CD14-positive monocyte (primary cell): ENCODE data around the gene SLC22A12. TPM values are rescaled to one million over a fixed set of nuclear protein-coding genes. Genes with fewer than 3 reads are reported as not detected.

Experiments
- DNase-seq, 3 donors: peaks; one replicate each; pipeline ENCODE4 v3.0.0-alpha.2; 2011 to 2022
- H2AFZ ChIP-seq: 2 replicates; pipeline ENCODE4 v1.6.0; 2012; ENCODE audit warnings: mild to moderate bottlenecking, low read depth, low read length, inconsistent platforms; ENCODE audit not compliant: insufficient read depth, poor library complexity, severe bottlenecking
- H3K27ac ChIP-seq, 2 donors: 1 replicate in 1 of 2; 2 replicates in 1 of 2; pipeline ENCODE4 v1.5.1; 2012 to 2013; ENCODE audit warnings: low read length in 2 of 2, control low read depth in 1 of 2, inconsistent platforms in 1 of 2, low read depth in 1 of 2, mild to moderate bottlenecking in 1 of 2
- H3K27me3 ChIP-seq, 2 donors: one replicate each; pipeline versions ENCODE4 v1.6.0 to v1.6.1; 2011 to 2013; ENCODE audit warnings: low read length in 2 of 2; ENCODE audit not compliant: control insufficient read depth in 2 of 2, insufficient read depth in 2 of 2
- H3K36me3 ChIP-seq, 2 donors: replicated peaks in 1 of 2; 1 replicate in 1 of 2; 2 replicates in 1 of 2; pipeline versions ENCODE4 v1.5.1 to v1.6.1; 2012 to 2013; ENCODE audit warnings: low read length in 2 of 2, control low read depth in 1 of 2, inconsistent platforms in 1 of 2, mild to moderate bottlenecking in 1 of 2; ENCODE audit not compliant: insufficient read depth in 2 of 2, control insufficient read depth in 1 of 2
- H3K4me1 ChIP-seq, 2 donors: 1 replicate in 1 of 2; 2 replicates in 1 of 2; pipeline versions ENCODE4 v1.5.1 to v1.6.1; 2012 to 2013; ENCODE audit warnings: low read length in 2 of 2, control low read depth in 1 of 2, inconsistent platforms in 1 of 2, mild to moderate bottlenecking in 1 of 2, moderate library complexity in 1 of 2; ENCODE audit not compliant: insufficient read depth in 2 of 2, control insufficient read depth in 1 of 2
- H3K4me2 ChIP-seq: replicated peaks from 2 replicates; pipeline ENCODE3; 2012; ENCODE audit warnings: low read length, moderate library complexity, mild to moderate bottlenecking; ENCODE audit not compliant: poor library complexity, severe bottlenecking; ENCODE audit errors: extremely low read depth
- H3K4me3 ChIP-seq, 3 experiments: fragments of 200-600 bp in 1 of 3; sonication (generic) in 1 of 3; replicated peaks in 1 of 3; 1 replicate in 2 of 3; 2 replicates in 1 of 3; pipeline ENCODE4 v1.5.1; 2011 to 2013; ENCODE audit warnings: low read length in 3 of 3, mild to moderate bottlenecking in 3 of 3, control low read depth in 2 of 3, low read depth in 2 of 3, inconsistent platforms in 1 of 3, moderate library complexity in 1 of 3
- H3K79me2 ChIP-seq: 2 replicates; pipeline ENCODE4 v1.6.0; 2012; ENCODE audit warnings: mild to moderate bottlenecking, control low read depth, inconsistent platforms, low read length, moderate library complexity; ENCODE audit not compliant: insufficient read depth
- H3K9ac ChIP-seq: 2 replicates; pipeline ENCODE4 v1.6.0; 2017; ENCODE audit warnings: low read length, mild to moderate bottlenecking; ENCODE audit not compliant: insufficient read depth, poor library complexity, severe bottlenecking
- H3K9me3 ChIP-seq, 2 donors: replicated peaks in 1 of 2; 1 replicate in 1 of 2; 2 replicates in 1 of 2; pipeline versions ENCODE4 v1.5.1 to v1.6.1; 2012 to 2013; ENCODE audit warnings: low read length in 2 of 2, control low read depth in 1 of 2; ENCODE audit not compliant: control insufficient read depth in 1 of 2, insufficient read depth in 1 of 2
- H4K20me1 ChIP-seq: 2 replicates; pipeline ENCODE4 v1.6.0; 2012; ENCODE audit warnings: mild to moderate bottlenecking, low read length, control low read depth, moderate library complexity; ENCODE audit not compliant: insufficient read depth
- H3K27ac Mint-ChIP-seq, 7 donors: one replicate each; pipeline ENCODE4 v1.8.0; 2020; ENCODE audit warnings: mild to moderate bottlenecking in 7 of 7, mixed read lengths in 7 of 7, moderate library complexity in 6 of 7, inconsistent platforms in 2 of 7
- H3K27me3 Mint-ChIP-seq, 3 donors: one replicate each; pipeline ENCODE4 v1.8.0; 2021 to 2022; ENCODE audit warnings: low read depth in 3 of 3, mild to moderate bottlenecking in 3 of 3, mixed read lengths in 3 of 3, moderate library complexity in 3 of 3, inconsistent platforms in 1 of 3
- H3K36me3 Mint-ChIP-seq, 2 donors: one replicate each; pipeline ENCODE4 v1.8.0; 2020; ENCODE audit warnings: mixed read lengths in 2 of 2, inconsistent platforms in 1 of 2, mild to moderate bottlenecking in 1 of 2
- H3K4me1 Mint-ChIP-seq: one replicate; pipeline ENCODE4 v1.8.0; 2020; ENCODE audit warnings: mild to moderate bottlenecking, mixed read lengths
- H3K4me3 Mint-ChIP-seq, 2 donors: one replicate each; pipeline ENCODE4 v1.8.0; 2020; ENCODE audit warnings: mild to moderate bottlenecking in 2 of 2, mixed read lengths in 2 of 2, moderate library complexity in 1 of 2
- H3K9me3 Mint-ChIP-seq, 7 donors: one replicate each; pipeline ENCODE4 v1.8.0; 2020 to 2022; ENCODE audit warnings: mixed read lengths in 7 of 7, mild to moderate bottlenecking in 6 of 7, moderate library complexity in 6 of 7, inconsistent platforms in 2 of 7
- WGBS: methylation state at CpG from one replicate; pipeline ENCODE4 v1.1.5; 2013; ENCODE audit warnings: missing lambda C conversion rate; ENCODE audit not compliant: insufficient coverage; 5-methylcytosine and 5-hydroxymethylcytosine counted together
- intact Hi-C, 2 donors: fragments of 100-400 bp; cut with micrococcal nuclease; formaldehyde crosslinking; loops; one replicate each; pipeline versions ENCODE4 v1.15.0 to v1.15.1; 2023
- polyA plus RNA-seq, 3 donors: library from polyadenylated mRNA; depleted of rRNA in 1 of 3; unstranded in 2 of 3; stranded (reverse) in 1 of 3; fragments of 300-500 nt in 2 of 3; fragments of >200 nt in 1 of 3; fragmentation: Illumina TruSeq in 2 of 3; gene quantifications; 1 replicate in 2 of 3; 2 replicates in 1 of 3; pipeline ENCODE4 v1.2.3, GENCODE V29; 2012 to 2021
- TF ChIP-seq, protein P1 (sequence below): fragments of 200-600 bp; IDR thresholded peaks from one replicate; pipeline ENCODE4 v1.8.0; 2022; ENCODE audit warnings: antibody characterized with exemption, mild to moderate bottlenecking

Gene SLC22A12
- polyA plus RNA-seq, 3 donors = not detected

DNA sequence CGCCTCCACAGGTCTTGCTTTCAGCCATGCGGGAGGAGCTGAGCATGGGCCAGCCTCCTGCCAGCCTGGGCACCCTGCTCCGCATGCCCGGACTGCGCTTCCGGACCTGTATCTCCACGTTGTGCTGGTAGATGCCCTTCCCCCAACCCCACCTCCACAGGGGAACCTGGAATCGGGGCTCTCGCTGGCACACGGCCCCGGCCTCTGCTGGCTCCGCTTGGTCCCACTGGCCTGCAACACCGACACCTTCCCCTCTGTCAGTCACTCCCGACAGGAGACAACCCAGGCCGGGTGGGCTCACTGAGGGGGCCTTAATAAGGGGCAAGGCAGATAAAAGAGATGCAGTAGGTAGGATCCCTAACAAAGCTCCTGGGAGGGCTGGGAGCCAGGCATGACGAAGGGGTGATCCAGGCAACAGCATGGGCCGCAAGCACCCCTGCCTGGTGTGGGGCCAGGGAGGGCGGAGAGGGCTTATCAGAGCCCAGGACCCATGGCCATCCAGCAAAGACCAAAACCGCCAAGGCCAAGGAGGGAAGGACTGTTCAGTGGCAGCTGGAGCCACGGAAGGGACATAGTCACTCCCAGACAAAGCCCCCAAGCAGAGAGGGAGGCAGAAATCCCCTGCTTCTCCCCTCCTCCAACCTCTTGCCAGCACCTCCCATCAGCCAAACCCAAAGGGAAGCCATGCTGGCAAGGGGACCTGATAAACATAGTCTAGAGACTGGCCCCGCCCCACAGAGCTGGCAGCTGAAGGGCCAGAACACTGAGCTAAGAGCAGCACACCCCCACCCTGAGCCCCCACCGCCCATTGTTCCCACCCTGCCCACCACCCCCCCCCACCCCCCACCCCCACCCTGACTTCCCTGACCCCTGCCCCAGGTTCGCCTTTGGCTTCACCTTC is 8.0 kb downstream of the SLC22A12 start:
- no peaks in the 10 kb centered on the region for H3K36me3 ChIP-seq
- no peak overlapping the region for H3K4me3 ChIP-seq
- no peaks in the 10 kb centered on the region for H3K9me3 ChIP-seq
- WGBS = 96% methylated on average over 15 of the region's 23 CpGs
- no peaks in the 10 kb centered on the region for H3K36me3 Mint-ChIP-seq
- H3K9ac ChIP-seq = no peak overlapping the region
- H2AFZ ChIP-seq = no peak overlapping the region
- H3K4me3 Mint-ChIP-seq = no peak overlapping the region
- intact Hi-C loops = no loop called here
- H4K20me1 ChIP-seq = no peaks in the 10 kb centered on the region
- H3K27ac Mint-ChIP-seq = no peak overlapping the region
- no peak for DNase-seq
- H3K79me2 ChIP-seq = no peaks in the 10 kb centered on the region
- H3K27me3 ChIP-seq = no peaks in the 10 kb centered on the region
- no peaks in the 10 kb centered on the region for H3K4me1 ChIP-seq
- TF ChIP-seq, protein P1, sequence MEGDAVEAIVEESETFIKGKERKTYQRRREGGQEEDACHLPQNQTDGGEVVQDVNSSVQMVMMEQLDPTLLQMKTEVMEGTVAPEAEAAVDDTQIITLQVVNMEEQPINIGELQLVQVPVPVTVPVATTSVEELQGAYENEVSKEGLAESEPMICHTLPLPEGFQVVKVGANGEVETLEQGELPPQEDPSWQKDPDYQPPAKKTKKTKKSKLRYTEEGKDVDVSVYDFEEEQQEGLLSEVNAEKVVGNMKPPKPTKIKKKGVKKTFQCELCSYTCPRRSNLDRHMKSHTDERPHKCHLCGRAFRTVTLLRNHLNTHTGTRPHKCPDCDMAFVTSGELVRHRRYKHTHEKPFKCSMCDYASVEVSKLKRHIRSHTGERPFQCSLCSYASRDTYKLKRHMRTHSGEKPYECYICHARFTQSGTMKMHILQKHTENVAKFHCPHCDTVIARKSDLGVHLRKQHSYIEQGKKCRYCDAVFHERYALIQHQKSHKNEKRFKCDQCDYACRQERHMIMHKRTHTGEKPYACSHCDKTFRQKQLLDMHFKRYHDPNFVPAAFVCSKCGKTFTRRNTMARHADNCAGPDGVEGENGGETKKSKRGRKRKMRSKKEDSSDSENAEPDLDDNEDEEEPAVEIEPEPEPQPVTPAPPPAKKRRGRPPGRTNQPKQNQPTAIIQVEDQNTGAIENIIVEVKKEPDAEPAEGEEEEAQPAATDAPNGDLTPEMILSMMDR = no peak
- peaks cover 0 to 4% (median 3%) of the 10 kb centered on the region in 3 donors for H3K27me3 Mint-ChIP-seq
- no peak overlapping the region for H3K27ac ChIP-seq
- no peak overlapping the region for H3K4me2 ChIP-seq
- no peaks in the 10 kb centered on the region for H3K4me1 Mint-ChIP-seq
- peaks cover 0 to 3% (median 0%) of the 10 kb centered on the region in 7 donors for H3K9me3 Mint-ChIP-seq

DNA sequence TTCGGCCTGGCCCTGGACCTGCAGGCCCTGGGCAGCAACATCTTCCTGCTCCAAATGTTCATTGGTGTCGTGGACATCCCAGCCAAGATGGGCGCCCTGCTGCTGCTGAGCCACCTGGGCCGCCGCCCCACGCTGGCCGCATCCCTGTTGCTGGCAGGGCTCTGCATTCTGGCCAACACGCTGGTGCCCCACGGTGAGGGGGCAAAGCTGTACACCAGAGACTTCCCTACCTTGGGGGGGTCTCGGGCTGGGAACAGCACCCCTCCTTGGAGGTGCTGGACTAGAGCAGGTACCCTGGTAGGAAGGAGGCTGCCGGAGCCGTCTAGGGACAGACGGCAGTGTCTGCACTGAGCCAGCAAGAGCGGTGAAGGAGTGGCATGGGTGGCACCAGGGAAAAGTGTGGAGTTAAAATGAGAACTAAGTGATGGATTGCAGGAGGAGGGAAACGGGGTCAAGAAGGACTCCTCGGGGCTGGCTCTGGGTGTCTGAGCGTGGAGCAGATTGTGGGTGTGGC is 8.7 kb downstream of the SLC22A12 start:
- Mint-ChIP-seq H3K9me3 (peaks cover 0 to 3% (median 0%) of the 10 kb centered on the region in 7 donors), H3K36me3 (no peaks in the 10 kb centered on the region), H3K4me3 (no peak overlapping the region), H3K27me3 (peaks cover 3 to 4% (median 4%) of the 10 kb centered on the region in 3 donors), H3K4me1 (peaks cover under 1% of the 10 kb centered on the region), H3K27ac (no peak overlapping the region)
- Histone ChIP-seq H3K4me1 (no peaks in the 10 kb centered on the region), H3K4me2 (no peak overlapping the region), H3K9me3 (no peaks in the 10 kb centered on the region), H3K36me3 (no peaks in the 10 kb centered on the region), H3K9ac (no peak overlapping the region), H3K79me2 (no peaks in the 10 kb centered on the region), H2AFZ (no peak overlapping the region), H3K27me3 (no peaks in the 10 kb centered on the region), H3K4me3 (no peak overlapping the region), H4K20me1 (no peaks in the 10 kb centered on the region), H3K27ac (no peak overlapping the region)
- WGBS = 92% methylated on average over 14 of the region's 17 CpGs
- TF ChIP-seq, protein P1 = no peak
- DNase-seq = no peak
- intact Hi-C loops = no loop called here
